Activated CD4-positive, CD25-positive, alpha-beta regulatory T cell (primary cell): ENCODE results near the gene TLCD4.
"Not testable (repeated sequence)": the region's sequence is repeated elsewhere in the genome, so short reads cannot be mapped to it uniquely, and the experiment has no call there.

Experiments used
- DNase-seq, 4 experiments: peaks; one replicate each; lab custom pipeline; 2025; lab: John Stamatoyannopoulos, UW

TLCD4 gene

DNA sequence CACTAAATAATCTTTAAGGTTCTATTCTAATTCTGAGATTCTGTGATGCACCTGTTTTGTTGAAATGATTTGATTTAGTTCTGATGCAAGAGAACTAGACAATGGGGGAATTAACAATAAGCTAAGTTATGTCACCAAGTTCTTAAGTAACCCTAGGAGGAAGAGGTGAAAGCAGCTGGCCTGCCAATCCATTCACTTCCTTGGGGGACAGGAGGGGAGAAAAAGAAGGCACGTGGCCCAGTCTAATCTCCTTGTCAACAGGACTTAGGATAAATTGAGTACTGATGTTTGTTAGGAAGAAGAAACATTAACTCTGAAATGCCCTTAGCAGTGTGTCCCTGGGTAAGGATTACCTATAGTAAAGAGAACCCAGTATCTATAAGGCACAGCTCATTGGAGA lies 36.9 kb downstream of the TLCD4 start:
- no peak for DNase-seq

DNA sequence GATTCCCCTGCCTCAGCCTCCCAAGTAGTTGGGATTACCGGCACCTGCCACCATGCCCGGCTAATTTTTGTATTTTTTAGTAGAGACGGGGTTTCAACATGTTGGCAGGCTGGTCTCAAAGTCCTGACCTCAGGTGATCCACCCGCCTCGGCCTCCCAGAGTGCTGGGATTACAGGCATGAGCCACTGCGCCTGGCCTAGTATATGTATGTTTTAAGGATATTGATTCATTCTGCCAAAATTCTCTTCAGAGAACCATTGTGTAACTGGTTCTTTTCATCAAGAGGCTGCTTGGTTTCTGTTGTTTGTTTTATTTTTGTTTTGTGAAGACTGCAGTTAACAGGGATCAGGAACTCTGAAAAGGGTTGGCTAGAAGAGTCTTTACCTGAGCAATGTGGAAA lies 48.4 kb downstream of the TLCD4 start:
- not testable (repeated sequence) for DNase-seq
